K562 (cell line): ENCODE results near the gene WWTR1.

Experiments used
- DNMT1 ChIP-seq: fragments of 450-650 bp; IDR thresholded peaks from 2 replicates; pipeline ENCODE4 v1.6.1; 2016; ENCODE audit warnings: antibody characterized with exemption, mild to moderate bottlenecking
- EP300 ChIP-seq: IDR thresholded peaks from 2 replicates; pipeline ENCODE4 v1.6.1; 2012; ENCODE audit warnings: low read length, improper control_type of control experiment
- EZH2 ChIP-seq: IDR thresholded peaks from 2 replicates; pipeline ENCODE4 v1.6.1; 2012; ENCODE audit warnings: low read depth, mild to moderate bottlenecking, inconsistent platforms, low read length, borderline replicate concordance
- MTF1 ChIP-seq: fragments of 250-450 bp; sonication (Bioruptor Pico); IDR thresholded peaks from 2 replicates; pipeline ENCODE4 v1.9.0; 2021; ENCODE audit warnings: moderate library complexity, mild to moderate bottlenecking, inconsistent platforms, borderline replicate concordance
- MYC ChIP-seq, 2 experiments: fragments of 250-450 bp in 1 of 2; sonication (Bioruptor Pico) in 1 of 2; IDR thresholded peaks; 2 replicates each; pipeline versions ENCODE4 v1.5.1 to v1.6.1; 2012 to 2021; ENCODE audit warnings: low read depth in 2 of 2, borderline replicate concordance in 1 of 2, improper control_type of control experiment in 1 of 2, low read length in 1 of 2, mild to moderate bottlenecking in 1 of 2, moderate library complexity in 1 of 2
- NFE2 ChIP-seq: IDR thresholded peaks from 2 replicates; pipeline ENCODE4 v1.6.1; 2014; ENCODE audit warnings: antibody characterized with exemption, low read depth
- NR0B1 ChIP-seq: fragments of 450-650 bp; IDR thresholded peaks from one replicate; pipeline ENCODE4 v1.6.1; 2018; ENCODE audit warnings: mild to moderate bottlenecking, moderate library complexity; ENCODE audit not compliant: partially characterized antibody
- POLR2A ChIP-seq: fragments of 450-650 bp; conservative IDR thresholded peaks from 2 replicates; pipeline ENCODE4 v1.6.1; 2016
- TSC22D4 ChIP-seq: fragments of 450-650 bp; IDR thresholded peaks from 2 replicates; pipeline ENCODE4 v1.6.1; 2016; ENCODE audit warnings: missing genetic modification characterization, missing biosample characterization, control low read depth
- U2AF2 ChIP-seq: fragments of 200-400 bp; formaldehyde crosslinking; optimal IDR thresholded peaks from 2 replicates; pipeline ENCODE3; 2017; ENCODE audit warnings: low read depth, mild to moderate bottlenecking, low read length
- WHSC1 ChIP-seq: IDR thresholded peaks from one replicate; pipeline ENCODE4 v1.6.1; 2012; ENCODE audit warnings: low read length, control low read depth, inconsistent platforms
- XRCC5 ChIP-seq: fragments of 200-400 bp; formaldehyde crosslinking; IDR thresholded peaks from 2 replicates; pipeline ENCODE4 v1.6.1; 2017; ENCODE audit warnings: low read depth, mild to moderate bottlenecking, low read length
- ZNF143 ChIP-seq: sonication (generic); formaldehyde crosslinking; IDR thresholded peaks from 2 replicates; pipeline ENCODE4 v1.9.0; 2022; ENCODE audit warnings: mild to moderate bottlenecking, missing genetic modification reagents
- ZZZ3 ChIP-seq: fragments of 450-650 bp; IDR thresholded peaks from 2 replicates; pipeline ENCODE4 v1.6.1; 2016; ENCODE audit warnings: antibody characterized with exemption, mild to moderate bottlenecking, moderate library complexity

DNA sequence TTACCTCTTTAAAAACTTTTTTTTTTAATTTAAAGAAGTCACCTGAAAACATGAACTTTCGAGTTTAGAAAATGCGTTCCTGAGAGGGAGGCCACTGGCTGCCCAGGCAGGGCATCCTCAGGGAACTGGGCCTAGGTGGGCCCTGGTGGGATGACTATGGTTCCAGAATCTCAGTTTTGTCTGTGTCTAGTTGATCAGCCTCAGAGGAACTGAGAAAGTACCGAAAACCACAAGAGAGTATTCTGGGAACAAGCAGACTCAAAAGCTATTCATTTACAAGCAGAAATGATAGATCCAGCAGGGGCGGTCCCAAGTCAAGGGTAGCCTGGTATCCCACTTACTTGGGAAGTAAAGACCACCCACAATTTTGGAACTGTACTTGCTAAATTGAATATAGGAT, 10.5 kb downstream of the WWTR1 start:
- TF ChIP-seq POLR2A (no peak), MTF1 (CRISPR knock-in tag) (no peak), NFE2 (no peak), XRCC5 (no peak), DNMT1 (no peak), EP300 (no peak), TSC22D4 (tag) (no peak), ZZZ3 (no peak), U2AF2 (no peak), EZH2 (no peak), WHSC1 (no peak), MYC (IDR thresholded peaks at IDR 0.05; ENCODE audit: low read depth, low read length) (no peak), MYC (CRISPR knock-in tag; IDR thresholded peaks at IDR 0.05; ENCODE audit: borderline replicate concordance, low read depth) (no peak), ZNF143 (CRISPR knock-in tag) (no peak), NR0B1 (no peak)
